Measurements from ENCODE around the gene XPR1.
A peak's percentile ranks its signal among the peaks of the same experiment; 100 is the strongest.

XPR1 gene

DNA sequence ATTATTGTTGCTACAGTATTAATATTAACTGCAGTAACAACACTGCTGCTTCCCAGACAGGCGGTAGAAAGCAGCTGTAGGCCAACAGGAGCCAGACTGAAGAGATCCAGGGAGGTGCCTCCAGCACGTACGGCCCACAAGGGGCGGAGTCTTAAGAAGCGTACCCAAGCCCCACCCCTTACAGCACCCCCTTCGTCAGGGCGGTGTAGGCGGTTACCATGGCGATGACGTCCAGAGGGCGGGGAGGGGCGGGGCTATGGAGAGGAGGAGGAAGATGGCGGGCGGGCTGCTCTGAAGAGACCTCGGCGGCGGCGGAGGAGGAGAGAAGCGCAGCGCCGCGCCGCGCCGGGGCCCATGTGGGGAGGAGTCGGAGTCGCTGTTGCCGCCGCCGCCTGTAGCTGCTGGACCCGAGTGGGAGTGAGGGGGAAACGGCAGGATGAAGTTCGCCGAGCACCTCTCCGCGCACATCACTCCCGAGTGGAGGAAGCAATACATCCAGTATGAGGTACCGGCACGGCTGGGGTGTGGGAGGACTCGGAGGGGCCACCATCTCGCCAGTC lies at the start of gene XPR1:
Gene XPR1 (plus strand): TSS at position 257 of the 560 bp plus-strand sequence. CDS start 180 bp downstream, at position 437.
- DNase-seq = peak; percentile 99

DNA sequence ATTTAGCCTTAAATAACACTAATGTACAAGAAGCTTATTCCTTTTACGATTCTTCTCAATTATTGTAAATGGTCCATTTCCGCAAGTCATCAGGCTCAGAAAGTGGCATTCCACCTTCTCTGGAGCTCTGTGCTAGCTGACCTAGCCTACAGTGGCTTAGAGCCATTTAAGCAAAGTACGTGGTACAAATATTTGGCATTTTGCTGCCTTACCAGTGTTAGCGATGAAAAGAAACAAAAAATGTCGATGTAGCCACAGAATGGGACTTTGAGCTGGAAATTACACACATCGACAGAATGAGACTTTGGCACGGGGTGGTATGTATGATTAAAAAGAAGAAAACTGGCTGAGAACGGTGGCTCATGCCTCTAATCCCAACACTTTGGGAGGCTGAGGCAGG lies 47.0 kb upstream of the XPR1 start:
- no peak for DNase-seq

DNA sequence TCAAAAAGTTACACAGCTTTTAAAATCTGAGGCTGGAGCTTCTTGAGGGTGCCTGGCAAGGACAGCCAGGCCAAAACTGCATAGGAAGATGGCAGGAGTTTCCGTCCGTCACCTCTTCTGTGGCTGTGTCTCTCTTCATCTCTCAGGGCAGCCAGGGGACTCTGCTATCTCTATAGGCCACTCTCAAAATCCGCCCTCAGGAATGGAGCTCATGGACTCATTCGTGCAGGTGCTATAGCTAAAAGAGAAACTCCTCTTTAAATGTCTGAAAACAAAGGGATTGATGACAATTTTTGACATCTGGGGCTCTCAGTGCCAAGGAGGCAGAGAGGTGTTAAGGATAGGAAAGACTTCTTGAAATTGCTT lies 45.8 kb upstream of the XPR1 start:
- DNase-seq = no peak

DNA sequence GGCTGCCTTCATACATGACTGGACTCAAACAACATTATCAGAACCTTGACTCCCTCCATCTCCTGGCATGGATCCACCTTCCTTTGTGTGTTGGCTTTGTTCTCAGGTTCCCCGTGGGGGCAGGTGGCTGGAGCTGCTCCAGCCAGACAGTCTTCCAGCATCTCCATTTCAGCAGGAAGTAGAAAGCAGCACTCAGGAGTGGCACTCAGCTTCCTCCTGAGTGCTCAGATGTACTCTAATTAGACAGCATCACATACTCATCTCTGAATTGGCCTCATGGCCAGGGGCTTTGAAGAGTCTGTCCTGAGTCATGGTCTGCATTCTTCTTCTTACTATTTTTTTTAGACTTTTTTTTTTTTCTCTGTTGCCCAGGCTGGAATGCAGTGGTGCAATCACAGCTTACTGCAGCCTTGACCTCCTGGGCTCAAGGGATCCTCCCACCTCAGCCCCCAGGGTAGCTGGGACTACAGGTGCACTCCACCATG lies 45.1 kb upstream of the XPR1 start:
- DNase-seq = peak; percentile 66

DNA sequence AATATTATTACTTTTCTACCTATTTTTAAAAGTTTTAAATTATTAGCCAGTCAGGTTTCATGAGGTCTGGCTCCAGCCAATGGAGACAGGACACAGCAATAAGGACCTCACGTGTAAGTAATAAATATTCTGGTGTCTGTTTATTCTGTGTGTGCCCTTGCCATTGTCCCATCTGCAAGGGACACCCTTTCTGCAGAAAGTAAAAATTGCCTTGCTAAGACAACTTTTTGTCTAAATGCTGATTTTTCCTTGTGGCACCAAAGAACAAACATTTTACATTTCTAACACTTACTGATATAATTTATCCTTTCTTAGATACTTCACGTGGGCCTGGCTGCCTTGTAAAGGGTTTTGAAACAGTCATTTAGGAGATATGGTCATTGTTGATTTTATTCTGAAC lies 43.7 kb upstream of the XPR1 start:
- DNase-seq = no peak

DNA sequence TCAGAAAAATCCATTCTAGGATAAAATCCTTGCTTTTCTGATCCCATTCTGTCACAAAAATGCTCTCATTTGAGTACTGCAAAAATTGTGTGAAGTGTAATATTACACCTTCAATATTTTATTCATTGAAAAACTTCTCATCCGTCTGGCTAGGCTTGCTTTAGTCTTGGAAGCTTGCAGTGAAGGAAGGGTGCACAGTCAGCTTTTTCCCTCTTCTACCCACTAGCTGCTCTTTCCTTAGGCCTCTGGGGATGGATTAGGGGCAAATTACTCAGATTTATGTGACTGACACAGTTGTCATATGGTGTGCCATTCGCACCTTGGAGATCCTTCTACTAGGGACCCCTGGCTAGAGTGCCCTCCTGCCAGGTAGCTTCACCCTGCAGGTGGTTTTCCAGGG lies 40.9 kb upstream of the XPR1 start:
- DNase-seq = no peak

DNA sequence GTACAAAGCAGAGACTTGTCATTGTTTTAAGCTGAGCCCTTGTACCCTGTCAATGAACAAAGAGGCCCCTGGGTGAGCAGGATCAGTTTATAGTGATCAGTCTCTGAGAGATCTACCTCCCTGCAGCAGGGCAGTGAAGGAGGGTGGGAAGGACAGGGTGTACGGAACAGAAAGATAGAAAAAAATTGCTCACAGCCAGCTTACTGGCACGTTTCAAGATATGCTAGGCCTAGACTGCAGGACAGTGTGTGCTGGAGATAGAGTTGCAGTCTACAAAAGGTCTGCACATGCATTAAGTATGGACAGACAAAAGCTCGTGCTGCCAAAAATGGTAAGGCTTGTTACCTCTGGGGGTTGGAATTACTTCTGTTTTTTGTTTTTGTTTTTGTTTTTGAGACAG lies 38.4 kb upstream of the XPR1 start:
- DNase-seq = no peak

DNA sequence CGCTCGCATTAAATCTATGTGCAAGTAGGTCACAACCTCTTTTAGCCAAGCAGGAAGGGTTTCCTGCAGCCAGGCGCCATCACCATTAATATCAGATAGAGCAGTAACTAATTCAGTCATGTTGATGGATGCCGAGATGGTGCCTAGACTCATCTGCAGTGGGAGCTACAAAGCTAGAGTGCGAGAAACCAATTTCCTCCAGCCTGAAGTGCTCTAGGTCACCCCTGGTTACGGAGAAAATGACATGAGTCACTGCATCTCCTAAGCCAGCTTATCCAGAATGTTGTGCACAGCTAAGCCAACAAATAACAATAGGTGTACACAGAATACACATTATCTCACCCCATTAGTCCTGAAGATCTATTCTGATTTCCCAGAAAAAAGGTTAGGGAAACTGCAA lies 37.1 kb upstream of the XPR1 start:
- peak; percentile 77 for DNase-seq

DNA sequence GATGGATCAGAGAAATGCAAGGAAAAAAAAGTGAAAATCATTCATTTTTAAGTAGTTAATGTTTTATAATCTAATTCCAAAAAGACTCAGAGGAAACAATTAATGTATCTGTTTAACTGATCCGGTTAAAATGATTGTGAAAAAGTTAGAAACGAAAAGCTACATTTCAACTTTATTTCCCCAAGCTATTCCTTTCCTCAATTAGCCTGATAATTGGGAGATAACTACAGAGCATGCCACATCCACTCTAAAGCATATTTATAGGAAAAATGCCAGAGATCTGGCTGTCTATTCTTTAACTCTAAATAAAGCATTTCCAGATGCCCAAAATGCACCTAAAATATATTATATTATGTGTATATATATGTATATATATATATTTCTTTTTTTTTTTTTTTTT lies 35.9 kb upstream of the XPR1 start:
- no peak for DNase-seq

DNA sequence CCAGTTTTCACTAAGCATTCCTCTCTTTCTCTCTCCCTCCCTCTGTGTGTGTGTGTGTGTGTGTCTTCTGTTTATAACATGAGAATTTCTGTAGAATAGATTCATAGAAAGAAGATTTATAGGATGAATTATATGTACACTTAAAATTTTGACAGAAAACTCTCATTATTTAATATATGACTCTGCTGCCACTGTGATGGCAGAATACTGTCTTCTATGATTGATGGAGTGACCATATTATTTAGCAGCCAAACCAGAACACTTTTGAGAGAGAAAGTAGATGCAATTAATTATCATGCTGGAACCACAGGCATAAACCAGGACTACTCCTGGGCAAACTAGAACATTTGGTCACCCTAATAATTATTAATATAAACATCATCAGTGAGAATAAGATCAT lies 34.3 kb upstream of the XPR1 start:
- no peak for DNase-seq

DNA sequence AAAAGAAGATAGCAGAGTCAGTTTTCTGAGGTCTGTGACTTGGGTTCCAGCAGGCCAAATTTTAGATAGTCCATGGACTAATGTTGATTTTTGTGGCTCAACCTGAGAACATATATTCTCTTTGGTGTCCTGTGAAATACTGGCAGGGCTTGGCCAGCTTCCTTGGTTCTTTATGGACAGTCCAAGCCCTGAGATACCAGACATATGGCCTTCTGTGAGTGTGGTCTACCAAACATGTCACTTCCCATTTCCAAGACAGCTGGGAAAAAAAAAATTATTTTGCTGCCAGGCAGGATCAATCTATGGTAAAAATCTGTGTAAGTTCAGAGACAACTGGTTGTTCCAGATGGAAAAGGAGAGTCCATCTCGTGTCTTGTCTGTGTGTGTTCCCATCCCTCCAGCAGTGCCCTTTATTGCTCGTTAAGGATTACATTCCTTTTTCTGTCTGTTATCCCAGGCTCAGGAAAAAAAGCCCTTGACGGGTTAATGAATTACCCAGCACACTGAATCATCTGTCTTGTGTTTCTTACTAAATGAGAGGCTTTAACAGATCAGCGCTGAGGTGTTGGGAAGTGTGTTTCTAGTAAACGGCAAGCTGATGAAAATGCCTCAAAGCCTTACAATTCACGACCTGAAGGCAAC lies 33.4 kb upstream of the XPR1 start:
- DNase-seq = no peak

DNA sequence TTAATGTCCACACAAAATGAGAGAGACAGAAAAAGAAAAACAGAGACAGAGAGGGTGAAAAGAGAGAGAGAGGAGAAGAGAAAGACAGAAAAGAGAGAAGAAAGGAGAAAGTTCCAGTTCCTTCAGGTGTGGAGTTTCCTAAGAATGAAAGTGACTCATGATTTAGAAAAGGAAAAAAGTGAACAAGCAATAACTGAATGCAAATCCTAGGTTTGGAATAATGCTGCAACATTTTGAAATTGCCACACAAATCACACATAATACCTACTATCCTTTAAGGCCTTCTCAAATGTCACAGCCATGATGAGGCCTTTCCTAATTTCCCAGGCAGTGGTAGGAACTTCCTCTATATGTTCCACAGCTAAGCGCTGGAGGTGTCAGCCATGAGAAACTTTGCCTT lies 31.5 kb upstream of the XPR1 start:
- no peak for DNase-seq

DNA sequence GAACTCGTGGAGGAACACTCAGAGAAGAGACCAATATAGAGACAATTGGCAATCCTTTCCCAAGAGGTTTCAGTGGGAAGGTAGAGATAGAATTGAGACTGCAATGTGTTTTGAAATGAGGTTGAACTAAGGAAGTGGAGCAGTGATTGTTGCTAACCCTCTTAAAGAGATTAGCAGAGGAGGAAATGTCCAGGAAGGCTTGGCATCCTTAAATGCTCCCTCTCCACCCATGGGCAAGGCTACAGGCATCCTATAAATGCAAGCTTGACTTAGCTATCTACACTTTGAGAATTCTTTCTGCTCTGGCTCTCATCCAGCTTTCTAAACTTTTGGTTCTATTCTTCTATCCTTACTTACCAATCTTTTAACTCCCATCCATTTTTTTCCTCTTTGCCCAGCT lies 30.3 kb upstream of the XPR1 start:
- DNase-seq = no peak

DNA sequence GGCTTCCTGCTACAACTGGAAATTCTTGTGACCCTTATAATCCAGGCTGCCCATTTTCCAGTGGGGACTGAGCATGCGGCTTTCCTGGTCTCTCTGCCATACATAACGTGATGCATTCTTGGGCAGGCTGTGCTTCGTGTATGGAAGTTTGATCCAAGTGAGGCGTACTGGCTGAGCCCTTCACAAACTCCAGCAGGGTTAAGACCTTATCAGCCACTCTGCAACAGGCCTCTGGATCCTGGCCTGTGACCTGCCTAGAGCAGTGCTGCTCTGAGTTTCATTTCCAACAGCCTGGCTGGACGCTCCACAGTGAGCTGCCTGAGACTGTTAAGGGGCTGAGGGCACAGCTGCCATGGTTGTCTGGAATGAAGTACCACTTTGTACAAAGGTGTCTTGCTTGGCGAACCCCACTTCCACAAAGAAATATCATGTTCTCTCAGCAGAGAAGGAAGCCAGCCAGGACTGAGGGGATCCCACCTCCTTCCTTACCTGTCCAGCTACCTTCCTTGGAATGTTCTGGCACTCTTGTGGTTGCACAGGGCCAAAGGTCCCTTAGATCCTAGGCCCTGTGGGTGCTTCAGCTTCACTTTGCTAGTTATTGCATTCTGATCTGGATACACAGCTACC lies 28.5 kb upstream of the XPR1 start:
- no peak for DNase-seq

DNA sequence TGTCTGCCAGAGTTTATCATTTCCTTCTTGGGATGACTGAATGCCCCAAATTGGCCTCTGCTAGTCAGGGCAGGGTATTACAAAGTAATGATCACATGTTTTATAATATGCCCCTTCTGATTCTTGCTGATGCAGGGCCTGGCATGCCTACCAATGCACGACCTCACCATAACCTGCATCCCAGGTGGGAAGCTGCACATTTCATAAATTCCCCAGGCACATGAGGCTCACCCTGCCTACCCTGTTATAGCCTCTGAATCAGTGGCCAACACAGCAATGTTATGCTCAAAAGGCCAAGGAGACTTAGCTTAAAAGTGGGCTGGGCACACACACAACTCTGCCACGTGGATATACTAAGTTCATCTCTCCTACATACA lies 28.0 kb upstream of the XPR1 start:
- no peak for DNase-seq

DNA sequence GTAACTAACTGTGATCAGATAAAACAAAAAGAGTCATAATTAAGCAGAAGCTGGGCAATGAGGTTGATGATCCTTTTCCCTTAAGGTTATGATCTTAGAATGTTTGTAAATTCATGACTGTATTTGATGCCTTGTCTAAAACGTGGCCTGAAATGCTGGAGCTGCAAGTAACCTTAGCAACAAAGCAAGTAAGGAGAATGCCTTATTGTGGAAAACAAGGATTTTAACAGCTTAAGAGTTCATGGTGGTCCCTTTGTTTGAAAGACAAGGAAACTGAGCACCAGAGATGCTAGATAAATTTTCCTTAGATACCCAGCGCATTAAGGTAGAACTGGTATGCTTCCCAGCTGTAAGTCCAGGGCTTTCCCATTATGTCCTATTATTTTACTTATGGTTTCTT lies 25.7 kb upstream of the XPR1 start:
- DNase-seq = no peak

DNA sequence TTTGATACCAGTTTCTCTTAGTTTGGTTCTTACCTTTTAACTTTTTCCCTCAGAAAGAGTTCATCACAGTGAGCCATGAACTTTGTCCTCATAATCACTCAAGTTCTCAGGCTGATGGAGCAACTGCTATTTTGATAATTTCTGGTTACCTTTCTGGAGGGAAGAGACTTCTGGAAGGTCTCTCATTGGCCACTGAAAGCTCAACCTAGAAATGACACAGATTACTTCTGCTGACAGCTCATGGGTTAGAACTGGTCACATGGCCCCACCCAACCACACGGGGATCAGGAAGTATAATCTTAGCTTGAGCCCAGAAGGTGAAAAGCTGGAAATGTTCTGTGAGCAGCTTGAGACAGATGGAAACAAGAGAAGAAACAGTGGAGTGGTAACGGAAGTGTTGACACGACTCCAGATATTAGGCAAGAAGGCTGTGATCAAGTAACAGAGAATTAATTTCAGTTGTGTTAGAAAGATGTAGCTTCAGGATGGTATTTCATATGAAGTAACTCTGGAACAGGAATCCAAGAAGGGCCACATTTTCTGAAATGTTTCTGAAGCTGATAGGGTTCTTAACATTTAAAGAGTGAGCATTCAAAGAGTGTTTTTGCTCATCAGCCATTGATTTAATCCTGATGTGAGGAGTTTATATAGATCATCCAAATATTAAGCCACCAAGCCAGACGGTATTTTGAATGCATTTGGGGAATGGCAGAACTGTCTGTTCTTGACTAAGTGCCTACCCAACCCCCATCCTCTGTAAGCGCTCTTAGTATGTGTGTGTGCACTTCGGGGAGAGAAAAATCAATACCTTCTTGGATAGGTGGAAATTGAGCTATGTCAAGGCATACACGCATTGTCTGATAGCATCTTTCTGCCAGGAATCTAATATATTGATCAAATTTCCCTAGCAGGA lies 21.9 kb upstream of the XPR1 start:
- no peak for DNase-seq

DNA sequence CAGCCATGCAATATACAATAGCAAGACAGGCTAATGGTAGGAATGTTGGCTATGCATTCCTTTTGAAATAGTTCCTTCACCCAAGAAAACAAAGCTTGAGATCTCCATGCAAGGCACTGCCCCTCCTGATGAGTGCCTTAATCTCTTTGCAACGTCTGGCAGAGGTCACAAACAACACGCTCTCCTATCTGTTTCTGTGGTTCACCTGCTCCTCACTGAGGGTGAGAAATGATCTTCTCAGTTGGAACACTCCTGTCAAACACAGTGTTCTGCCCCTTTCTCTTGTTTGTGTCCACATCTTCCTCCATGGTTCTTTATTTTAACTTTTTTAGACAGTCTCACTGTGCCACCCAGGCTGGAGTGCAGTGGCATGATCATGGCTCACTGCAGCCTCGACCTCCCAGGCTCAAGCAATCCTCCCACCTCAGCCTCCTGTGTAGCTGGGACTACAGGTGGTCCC lies 21.2 kb upstream of the XPR1 start:
- no peak for DNase-seq

DNA sequence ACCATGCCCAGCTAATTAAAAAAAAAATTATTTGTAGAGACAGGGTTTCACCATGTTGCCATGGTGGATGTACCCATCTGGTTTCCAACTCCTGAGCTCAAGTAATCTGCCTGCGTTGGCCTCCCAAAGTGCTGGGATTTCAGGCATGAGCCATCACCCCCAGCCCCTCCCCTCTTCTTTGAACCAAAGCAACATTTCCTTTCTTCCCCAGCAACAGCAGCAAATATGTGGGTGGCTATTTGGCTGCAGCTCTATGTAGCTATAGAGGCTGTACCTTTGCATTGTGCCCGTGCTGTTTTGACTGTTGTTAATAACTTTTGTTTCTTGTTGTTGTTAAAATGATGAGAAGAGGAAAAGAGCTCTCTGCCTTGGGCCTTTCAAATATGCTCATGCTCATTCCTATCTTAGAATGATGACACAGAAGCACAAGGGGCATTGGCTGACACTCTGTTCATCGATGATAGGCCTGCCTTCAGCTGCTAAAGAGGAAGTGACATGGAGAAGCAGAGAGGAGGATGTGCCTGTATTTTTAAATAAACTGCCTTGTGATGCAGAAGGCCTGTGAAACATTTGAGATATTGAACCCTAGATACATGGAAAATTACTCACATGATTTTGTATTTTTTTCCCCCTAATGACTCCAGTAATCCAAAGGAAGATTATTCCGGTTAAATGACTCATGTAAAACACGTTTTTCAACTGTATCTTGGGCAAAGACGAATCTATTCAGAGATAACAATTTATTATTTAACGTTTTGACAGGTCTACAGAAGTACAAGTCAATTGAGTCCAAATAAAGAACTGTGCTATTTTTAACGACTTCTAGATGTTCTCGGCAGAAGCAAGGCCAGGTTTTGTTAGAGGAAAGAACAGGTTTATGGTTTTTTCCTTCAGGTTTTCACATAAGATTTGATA lies 20.5 kb upstream of the XPR1 start:
- DNase-seq = no peak

DNA sequence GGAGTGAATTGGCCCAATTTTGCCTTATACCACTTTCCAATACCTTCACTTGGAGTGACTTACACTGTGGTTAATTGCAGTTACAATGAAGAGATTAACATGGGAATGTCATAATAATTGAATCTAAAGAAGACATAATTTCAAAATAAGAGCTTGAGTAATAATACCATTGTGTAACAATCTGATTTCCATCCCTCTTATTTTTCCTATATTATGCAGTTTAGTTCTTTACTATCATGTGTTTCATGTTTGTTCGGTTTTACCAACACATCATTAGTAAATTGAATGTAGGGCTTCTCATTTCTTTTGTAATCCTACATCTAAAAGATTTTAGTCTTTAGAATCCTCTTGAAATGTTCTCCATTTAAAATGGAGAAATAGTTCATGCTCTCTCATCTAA lies 19.2 kb upstream of the XPR1 start:
- DNase-seq = no peak

DNA sequence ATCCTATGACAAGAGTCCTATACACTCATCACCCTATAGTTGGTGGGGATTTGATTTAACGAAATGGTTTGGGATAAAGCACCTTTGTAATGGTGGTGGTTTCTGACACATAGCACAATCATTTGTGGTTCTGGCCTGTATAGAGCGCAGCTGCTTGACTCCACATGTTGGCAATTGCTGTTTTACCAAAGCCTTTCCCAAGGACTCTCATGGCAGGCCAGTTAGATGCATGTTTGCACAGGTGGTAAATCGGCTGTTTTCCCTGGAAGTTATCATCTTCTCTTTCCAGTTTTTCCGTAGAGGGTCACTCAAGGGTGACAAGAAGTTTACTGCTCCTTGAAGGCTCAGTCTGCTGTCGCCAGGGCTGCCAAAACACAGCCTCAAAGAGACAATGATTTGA lies 17.1 kb upstream of the XPR1 start:
- DNase-seq = no peak

DNA sequence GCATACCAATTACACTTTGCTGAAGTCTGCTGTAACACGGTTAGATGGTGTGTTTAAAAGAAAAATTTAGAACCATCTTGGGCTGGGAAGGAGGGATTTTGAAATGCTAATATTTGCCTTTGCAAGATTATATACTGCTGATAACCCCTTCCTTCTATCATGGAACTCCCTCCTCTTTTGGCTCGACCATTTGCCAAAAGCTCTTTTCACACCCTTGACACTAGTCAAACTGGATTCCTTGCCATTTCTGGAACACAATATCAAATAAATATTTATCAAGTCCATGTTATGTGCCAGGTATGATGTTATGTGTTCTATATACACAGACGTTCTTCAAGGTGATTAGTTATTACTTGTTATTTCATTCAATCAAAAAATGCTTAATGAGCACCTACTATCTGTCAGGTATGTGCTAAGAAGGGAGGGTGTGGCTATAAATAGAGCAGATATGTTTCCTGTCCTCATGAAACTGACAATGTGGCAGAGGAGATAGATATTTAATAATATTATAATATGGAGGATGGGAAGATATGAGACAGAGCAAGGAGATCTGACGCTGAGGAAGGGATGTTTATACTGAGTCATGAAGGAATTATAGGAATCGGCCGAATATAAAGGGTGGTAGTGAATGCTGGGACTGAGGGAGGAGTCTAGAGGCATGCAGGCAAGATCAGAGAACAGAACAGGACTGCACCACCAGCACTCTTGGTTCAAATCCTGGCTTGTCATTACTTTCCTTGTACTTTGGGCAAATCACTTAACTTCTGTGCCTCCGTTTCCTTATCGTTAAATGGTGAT lies 16.1 kb upstream of the XPR1 start:
- DNase-seq = no peak

Data from NCI-H774 (cell line).